Astrocyte (in vitro differentiated cells and primary cell): ENCODE data around the gene KCNG2.

ENCODE experiments used
- CTCF ChIP-seq: IDR thresholded peaks from 2 replicates; pipeline ENCODE4 v1.5.1; 2011; ENCODE audit warnings: low read depth, mild to moderate bottlenecking, inconsistent platforms, low read length, moderate library complexity; ENCODE audit not compliant: insufficient read depth
- EZH2 ChIP-seq: IDR thresholded peaks from 2 replicates; pipeline ENCODE4 v1.6.1; 2012; ENCODE audit warnings: mild to moderate bottlenecking, low read length, inconsistent platforms; ENCODE audit not compliant: insufficient read depth

GRCh38 chr18:79789901-79790890, 7.5 kb upstream of the KCNG2 start:
- no peak for TF ChIP-seq CTCF
- no peak for TF ChIP-seq EZH2
